ENCODE results near the gene CETN3.

CETN3 gene

DNA sequence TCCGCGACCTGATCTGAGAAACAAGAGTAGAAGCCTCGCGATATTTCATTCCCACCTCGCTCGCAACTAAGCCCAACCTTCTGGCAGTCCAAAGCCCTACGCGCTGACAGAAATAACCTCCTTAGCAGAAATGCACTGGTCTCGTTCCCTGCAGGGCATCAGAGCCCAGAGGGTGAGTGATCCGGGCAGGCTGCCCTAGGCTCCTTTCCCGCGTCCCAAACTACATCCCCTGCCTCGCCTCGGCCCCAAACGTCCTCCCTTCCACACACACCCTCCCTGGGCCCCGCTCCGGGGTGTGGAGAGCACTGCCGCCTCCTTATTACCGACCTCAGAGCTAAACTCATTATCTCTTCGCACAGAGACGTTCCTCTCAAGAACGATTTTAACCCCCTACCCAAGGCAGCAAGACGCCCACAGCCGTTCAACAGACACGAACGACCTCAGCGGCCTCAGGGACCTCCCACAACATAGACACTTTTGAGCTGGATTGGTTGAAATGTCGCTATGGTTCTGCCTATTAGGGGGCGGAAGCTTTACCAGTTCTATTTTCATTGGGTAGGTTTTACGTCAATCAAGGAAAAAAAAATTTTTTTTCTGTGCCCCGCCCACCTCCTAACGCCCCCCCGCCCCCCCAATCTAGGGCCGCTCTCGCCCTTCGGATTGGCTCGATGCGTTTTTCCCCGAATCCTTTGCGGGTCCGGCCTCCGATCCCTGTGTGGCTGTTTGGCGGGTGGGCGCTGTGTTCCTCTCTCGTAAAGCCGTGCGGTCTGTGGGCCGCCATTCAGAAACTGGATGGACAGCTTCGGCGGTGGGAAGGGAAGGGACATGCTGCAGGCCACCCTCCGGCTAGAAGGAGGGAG is at the start of gene CETN3:
CETN3 (minus strand) TSS at position 439 of the 860 bp plus-strand sequence; CDS start at position 344, 95 bp downstream.
- DNase-seq, result peak; percentile 89 to 99 (median 94)

DNA sequence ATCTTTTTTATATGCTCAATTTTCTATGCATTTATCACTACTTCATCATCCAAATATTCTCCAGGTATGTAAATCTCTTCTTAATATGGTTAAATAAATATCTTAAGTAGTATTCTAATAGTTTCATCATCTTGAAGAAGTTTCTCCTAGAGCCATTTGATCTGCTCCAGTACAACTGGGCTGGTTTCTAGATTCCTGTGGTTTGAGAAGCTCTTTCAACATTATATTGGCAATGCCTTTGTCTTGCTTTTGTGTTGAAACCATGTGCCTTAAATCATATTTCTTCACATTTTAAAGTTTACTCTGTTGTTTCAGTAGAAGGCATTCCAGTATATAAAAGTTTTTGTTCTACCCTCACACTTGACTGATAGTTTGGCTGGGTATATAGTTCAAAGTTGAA is 37.4 kb upstream of the CETN3 start:
- DNase-seq, result no peak

DNA sequence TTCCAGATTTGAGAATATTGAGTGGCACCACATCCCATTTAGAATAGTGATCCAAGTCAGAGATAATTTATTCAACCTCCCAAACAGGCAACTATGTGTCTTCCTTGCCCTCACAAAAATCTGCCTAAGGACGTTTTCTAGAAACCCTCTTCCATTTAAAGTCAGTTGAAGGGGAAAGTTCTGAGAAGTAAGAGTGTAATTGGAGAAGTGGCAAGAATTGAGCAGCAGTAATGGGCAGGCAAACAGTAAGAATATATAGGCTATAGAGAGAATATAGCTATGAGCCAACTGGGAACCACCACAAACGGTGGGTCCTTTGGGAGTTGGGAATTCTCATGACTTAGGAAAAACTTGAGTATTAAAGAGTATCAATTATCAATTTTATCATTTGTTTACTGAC is 31.1 kb upstream of the CETN3 start:
- no peak for DNase-seq

DNA sequence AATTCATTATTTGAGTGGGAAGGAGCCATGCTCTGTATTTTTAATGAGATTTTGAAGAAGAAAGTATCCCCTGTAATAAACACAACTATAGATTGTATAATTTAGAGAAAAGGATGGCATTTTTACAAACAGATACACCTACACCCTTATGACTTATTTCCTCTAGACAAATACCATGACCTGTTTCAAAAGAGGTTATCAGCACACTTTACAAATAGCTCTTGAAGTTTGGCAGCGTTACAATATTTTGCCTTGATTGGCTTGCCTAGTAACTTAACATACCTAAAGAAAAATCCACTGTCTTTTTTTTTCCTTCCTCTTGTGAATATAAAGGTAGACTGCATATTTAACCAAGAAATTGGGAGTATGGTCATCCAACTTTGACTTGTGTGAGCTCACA is 28.5 kb upstream of the CETN3 start:
- DNase-seq, result no peak

DNA sequence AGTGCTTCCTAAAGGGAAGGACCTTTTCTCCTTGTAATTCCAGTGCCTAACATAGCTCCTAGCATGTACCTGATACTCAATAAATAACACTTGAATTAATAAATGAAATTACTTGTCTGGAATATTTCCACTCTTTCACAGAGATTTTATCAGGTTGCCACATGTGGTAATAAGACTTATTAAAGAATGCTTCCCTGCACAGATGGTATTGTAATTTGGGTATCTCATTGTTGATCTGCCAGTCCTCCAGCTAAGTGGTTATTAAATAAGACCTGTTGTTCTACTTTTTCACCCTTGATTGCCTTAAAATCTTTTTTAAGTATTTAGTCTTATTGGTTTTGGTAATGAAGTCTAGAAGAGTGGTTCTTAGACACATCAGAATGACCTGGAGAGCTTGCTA is 28.1 kb upstream of the CETN3 start:
- DNase-seq, result no peak

DNA sequence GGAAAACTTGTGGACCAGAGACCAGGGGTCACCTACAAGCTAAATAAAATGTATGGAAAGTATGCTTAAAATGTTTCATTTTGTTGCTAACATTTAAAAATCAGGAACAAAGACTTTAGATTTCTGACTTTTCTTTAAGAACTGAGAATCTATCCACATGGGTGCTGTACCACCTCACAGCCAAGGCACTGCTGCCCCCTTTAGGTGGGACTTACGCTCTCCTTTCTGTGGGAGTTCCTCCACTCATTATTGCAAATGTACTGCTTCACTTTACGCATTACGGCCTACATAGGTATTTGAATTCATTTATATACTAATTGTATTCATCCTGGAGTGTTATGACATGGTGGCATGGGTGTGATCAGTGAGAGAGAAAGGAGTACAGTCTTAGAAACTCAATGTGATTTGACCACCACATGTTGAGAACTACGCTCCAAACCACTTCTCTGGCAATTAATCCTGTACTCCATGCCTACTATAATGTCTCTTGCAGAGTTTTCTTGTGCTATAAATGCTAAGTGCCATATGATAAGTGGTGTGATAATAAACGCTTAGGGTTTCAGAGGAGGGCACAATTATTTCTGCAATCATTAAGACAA is 24.7 kb upstream of the CETN3 start:
- DNase-seq, result peak; percentile 5 to 38 (median 15)

DNA sequence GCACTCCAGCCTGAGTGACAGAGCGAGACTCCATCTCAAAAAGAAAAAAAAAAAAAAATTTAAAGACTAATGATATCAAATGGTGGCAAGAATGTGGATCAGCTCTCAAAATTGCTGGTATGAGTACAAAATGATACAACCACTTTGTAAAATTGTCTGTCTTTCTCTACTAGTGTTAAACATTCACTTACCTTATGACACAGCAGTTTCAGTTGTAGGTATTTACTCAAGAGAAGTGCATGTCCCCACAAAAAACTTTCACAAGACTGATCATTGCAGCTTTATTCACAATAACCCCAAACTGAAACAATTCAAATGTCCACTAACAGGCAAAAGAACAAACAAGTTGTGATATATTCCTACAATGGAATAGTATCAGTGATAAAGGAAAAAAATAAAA is 14.7 kb upstream of the CETN3 start:
- no peak for DNase-seq

DNA sequence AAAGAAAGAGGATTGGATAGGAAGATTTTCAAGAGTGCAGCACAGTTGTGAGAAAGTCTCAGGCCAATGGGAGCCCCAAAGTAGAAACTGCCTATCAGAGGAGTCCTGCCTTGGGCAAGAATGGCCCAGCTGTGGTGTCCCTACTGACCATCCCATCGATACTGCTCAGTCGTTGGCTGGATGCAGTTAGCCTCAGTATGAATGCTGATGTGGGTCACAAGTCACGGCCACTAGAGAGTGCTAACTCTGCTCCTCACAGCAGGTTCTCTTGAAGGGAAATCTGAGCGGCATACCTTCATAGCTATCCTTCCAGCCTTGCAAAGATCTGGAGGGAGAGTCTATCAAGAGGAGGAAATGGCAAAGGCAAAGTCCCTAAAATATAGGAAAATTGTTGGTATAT is 11.6 kb upstream of the CETN3 start:
- DNase-seq, result no peak

DNA sequence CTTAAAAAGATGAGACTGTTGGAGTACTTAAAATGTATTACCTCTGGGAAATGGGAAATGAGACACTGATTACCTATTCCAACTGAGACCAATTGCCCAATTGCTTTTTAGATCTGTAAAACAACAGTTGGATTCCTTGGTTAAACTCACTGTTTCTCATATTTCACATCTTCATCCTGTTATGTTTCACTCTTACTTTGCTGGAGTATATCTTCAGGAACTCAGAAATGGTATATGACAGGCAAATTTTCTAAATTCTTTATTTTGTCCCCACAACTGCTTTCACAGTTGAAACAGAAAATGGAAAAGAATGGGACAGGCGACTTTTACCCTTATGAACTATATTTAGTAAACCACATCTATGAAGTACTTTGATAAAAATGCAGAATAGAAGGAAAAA is 8.7 kb upstream of the CETN3 start:
- no peak for DNase-seq

DNA sequence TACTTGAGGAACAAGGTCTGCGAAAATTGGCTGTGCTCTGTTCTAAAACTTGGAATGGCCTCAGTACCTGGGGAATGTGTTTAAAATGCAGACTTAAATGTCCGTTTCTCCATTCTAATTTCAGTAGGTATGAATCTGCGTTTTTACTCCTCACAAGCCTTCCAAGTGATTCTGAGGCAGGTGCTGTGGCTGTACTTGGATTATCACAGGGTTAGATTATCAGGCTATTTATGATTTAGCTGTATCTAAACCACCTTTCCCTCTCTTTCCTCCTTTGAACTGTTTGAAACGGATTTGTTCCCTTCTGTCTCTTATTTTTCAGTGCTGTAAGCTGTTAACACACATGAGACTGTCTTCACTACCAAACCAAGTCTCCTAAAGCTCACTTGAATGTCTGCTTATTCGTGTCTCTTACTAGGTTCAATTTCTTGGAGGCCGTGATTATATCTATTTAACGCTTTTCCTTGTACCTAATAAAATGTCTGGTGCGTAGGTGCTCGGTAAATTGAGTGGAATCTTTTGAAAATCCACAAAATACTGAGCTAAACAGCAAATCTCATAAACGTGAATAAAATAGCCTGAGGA is 714 bp upstream of the CETN3 start:
- DNase-seq, result peak in 2 of 3 experiments; percentile 47 to 72

DNA sequence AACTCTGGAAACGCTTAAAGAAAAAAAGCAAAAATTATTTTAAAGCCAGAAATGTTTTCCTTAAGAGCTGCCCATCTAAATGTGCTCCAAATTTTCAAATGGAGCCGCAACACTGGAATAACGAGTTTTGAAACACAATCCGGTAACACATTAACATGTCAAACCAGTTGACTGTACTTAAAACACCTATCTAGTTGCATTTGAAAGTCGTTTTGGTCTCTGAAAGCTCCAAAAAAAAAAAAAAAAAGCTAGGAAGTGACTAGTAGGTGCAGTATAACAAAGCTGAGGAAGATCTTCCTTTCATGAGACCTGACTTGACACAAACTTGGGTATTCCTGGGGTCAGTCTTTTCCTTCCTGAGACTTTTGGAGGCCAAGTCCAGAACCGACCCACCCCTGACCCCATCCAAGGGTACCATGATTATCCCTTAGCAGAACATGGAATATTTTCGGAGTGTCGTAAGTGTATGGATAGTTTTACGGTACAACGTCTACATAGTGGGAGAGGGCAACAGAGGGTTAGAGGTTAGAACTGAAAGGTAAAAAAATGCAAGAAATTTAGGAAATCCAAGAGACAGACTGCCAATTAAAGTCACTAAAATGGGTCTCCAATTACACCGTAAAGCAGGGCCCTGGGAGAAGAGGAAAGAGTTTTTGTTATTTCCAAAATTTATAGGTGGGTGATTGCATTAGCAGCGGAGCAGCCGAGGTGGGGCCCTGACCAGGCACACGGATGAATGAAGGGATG is 812 bp downstream of the CETN3 start:
- DNase-seq, result peak in 1 of 3 experiments; percentile 58

DNA sequence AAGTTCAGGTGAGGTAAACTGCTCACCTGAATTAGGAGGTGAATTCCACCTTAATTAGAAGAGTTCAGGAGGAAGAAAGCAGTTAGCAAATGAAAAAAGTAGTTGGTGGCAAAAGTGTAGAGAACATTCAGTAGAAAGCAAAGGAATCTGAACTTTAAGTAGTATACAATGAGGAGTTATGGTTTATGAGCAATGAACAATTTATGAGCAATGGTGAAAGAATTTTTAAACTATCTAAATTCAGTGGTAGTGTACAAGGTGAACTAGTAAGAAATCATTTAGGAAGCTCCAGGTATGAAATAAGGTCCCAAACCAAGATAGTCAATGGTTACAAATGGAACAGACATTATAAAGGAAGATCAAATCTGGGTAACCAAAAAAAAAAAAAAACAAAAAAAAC is 3.1 kb downstream of the CETN3 start:
- no peak for DNase-seq

DNA sequence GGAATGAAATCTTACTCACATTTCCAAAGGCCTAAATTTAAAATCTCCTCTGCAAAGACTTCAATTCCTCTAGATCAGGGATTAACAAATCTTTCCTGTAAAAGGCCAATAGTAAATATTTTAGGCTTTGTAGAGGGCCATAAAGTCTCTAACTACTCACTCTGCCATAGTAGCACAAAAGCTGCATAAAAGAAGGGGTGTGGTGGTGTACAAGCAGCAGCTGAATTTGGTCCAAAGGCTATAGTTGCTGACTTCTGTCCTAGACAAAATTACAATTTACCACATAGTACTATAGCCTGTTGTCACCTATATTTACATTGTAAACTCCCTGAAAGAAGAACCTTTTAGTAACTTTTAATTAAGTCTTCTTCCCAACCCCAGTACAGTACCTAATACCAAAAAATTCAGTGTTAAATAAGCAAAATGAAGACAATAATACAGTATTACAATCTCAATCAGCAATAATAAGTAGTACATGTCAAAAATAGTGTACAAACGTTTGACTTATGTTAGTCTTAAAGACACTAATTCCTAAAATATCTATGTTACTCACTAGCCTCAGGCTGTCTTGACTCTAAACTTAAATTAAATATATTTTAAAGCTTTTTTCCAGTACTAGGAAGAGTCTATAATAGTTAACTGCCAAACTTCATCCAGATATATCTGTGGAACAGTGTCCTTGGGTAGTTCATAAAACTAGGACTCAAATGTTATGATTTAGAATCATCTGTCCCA is 6.9 kb downstream of the CETN3 start:
- DNase-seq, result no peak

DNA sequence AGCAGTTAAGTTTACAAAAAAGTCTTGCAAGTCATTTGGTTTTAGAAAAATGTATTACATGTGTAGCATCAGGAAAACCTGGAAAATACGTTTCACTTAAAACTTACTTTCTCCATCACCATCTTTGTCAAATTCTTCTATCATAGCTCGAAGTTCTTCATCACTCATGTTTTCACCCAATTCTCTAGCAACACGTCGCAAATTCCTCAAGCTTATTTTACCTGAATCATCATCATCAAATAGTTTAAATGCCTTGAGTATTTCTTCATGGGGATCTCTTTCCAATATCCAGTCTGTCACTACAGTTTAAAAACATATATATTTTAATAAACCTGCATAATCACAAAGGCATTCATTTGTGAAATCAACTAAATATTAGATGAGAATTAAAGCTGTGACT is 10.3 kb downstream of the CETN3 start:
- DNase-seq, result no peak

DNA sequence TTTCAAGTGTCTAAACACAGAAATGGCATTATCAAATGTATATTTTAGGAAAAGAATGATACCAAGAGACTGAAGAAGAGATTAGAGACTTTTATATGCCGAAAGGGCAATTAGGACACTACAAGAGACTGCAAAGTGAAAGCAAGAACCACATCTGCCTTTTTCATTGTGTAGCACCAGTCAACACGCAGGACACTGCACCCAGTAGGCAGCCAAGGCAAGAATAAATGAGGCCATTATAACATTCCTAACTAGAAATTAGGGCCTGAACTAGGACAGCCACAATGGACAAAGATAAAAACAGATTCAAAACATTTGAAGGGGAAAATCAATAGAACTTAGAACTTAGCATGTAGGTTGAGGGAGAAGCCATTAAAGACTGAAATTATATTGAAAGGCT is 10.8 kb downstream of the CETN3 start:
- no peak for DNase-seq

DNA sequence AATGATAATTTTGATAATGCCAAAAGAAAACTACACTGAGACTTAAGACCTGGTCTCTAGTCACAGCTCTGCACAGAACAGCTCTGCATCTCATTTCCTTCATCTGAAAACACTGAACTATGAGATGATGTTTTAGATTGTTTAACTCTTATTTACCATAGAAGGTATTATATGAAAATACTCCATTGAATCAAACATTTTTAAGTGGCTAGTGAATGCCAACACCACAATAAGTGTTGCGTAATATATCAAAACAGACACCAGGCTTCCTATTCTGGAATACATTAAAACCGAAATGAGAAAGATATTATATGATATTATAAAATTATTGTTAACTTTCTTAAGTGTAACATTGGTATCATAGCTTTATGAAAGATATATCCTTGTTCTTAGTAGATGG is 14.6 kb downstream of the CETN3 start:
- DNase-seq, result no peak

DNA sequence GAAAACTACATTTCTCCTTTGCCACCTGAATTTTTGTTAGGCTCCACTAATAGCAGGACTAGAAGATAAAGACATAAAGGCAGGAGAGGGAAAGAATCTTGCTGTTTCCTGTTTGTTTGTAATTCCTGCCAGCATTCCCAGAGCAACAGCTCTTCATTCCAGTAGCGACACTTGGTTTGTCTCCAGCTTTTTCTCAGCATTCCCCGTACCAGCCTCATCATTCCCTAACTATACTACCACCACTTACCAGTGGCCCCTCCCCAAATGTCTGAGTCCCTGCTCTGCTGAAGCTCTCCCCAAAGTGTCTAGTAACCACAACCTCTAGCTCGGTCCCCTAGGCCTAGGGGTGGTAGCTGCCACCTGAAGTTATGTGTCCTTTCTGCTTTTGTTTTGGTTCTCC is 18.6 kb downstream of the CETN3 start:
- no peak for DNase-seq

DNA sequence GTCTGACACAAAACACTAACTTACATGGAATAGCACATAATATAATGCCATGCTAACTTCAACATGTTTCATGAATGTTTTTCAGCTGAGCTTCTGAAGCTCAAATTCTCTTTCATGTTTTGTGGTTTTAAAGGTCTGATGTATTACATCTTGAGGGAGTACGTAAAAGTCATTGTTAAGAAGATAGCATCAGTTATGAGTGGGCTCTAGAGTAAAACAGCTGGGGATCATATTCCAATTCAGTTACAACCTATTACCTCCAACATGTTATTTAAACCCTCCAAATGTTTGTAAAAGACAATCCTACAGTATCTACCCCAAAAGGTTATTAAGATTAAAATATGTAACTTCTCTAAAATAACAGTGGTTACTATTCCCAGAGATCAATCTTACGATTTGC is 19.2 kb downstream of the CETN3 start:
- no peak for DNase-seq

DNA sequence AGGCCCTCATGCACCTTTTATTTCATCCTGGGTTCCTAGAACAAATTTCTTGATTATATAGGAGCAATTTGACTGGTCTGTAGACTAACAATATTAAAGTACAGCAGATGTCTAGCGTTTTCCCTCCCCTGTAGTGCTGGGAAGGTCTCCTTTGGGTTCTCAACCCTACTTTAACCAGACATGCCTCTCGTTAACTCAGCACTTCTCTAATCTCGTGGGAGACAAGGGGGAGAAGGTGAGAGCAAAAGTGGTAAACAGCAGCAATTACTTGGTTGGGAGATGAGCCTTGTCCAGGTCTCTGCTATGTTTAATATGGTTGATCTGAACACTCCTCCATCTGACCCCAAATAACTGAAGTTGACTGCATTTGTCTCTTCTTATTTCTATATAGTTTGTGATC is 22.0 kb downstream of the CETN3 start:
- DNase-seq, result peak in 1 of 3 experiments; percentile 3

DNA sequence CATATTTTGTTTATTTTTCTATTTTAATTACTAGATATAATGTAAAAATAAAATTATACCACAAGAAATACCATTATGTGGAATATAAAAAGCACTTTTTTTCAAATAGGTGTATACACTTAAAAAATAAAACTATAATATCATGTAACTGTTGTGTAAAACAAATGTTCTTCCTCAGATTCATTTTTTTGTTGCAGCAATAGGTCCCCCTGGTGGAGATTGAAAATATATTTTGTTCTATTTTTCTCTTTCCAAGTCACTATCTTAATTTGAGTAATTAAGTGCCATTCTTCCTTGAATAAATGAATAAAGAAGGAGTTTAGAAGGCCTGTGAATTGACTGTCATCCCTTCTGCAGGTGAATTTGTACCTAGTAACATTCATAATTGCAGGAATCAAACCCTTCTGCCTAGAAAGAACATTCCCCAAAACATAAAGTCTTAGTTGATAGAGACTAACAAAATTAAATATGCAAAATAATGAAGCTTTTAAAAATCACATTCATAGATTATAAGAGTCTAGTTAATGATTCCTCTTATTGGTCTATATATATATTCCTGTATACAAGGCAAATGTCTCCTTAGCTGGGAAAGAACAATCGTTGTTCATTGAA is 23.4 kb downstream of the CETN3 start:
- DNase-seq, result peak; percentile 0 to 43 (median 5)

DNA sequence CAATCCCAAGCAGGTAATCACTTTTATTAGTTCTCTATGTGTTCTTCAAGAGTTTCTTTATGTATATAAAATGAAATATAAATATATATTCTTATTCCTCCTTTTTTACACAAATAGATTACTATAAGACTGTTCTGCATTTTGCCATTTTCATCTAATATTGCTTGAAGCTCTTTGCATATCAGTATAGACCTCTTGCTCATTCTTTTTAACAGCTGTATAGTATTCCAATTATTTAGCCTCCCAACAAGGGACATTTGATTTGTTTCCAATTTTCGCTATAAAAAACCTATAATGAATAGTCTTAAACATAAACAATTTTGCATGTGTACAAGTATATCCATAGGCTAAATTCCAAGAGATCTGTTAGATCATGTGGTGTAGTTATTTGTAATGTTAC is 25.2 kb downstream of the CETN3 start:
- no peak for DNase-seq

DNA sequence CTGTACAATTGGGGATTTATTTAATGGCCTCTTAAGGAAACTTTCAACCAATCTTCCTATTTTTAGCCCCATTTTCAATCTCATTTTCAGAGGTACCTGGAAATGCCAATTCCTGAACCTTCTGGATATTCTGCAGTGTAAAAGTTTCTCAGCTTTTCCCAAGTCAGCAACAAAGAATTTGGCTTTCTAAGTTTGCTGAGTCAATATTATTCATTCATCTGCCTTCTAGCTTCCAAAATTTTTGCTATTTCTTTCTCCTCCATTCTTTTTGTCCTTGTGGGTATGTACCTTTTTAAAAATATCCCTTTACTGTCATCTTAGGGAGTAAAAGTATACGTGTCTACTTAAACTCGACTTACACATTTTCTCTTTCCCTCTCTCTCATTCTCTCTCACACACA is 25.7 kb downstream of the CETN3 start:
- DNase-seq, result no peak

All from NCI-H1417 (cell line).